CD1c-positive myeloid dendritic cell (primary cell): ENCODE results near the gene LRRC14B.
A peak's percentile ranks its signal among the peaks of the same experiment; 100 is the strongest.
"Not testable (repeated sequence)": the region's sequence is repeated elsewhere in the genome, so short reads cannot be mapped to it uniquely, and the experiment has no call there.

Experiments
- DNase-seq: peaks from one replicate; pipeline ENCODE4 v3.0.0-alpha.2; 2016; ENCODE audit errors: extremely low spot score

LRRC14B gene

DNA sequence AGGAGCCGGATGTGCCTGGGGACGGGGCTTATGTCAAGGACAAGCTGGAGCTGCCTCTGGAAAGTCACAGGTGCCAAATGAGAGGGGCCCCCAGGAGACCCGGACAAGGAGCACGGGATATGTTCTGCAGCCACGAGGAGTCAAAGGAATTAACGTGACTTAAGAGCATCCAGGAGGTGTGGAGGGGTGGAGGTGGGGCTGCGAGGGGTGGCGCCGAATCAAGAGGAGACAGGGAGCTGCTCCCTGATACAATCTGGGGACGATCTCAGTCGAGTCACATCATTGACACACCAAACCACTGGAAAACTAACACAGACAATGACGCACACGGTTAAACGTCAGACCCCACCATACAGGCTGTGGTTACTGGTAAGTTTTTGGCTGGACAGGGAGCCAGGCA is 16.3 kb downstream of the LRRC14B start:
- no peak for DNase-seq

DNA sequence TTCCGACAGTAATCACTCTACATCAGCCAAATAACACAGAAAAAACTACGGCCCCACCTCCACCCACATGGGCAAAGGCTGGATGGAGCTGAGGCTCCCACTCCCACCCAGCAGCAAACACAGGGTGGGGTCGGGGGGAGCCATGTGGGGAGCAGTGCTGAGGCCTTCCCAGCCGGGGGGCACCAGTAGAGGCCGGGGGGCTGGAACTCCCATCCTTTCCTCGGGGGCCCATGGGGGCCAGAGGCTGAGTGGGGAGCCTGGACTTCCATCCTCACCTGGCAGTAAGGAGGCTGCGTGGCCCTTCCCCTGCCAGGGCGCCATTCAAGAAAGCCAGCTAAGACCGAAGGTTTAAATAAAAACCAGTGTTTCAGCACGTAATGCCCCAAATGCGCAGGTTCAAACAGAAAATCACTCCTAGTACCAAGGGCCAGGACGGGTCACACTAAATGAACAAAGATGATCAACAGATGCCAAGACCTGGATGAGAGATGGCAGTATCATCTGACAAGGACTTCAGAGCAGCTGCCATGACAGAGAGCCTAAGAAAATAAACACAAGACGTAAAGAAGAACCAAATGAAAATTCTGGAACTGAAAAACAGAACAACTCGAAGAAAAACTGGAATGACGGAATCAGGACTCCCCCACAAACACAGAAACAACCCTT is 17.3 kb downstream of the LRRC14B start:
- peak; percentile 59 for DNase-seq

- DNase-seq: no peak
Measured at GRCh38 chr5:213803-214395, 22.6 kb downstream of the LRRC14B start.

GRCh38 chr5:215256-215655 is 24.0 kb downstream of the LRRC14B start:
- DNase-seq: not testable (repeated sequence)

DNA sequence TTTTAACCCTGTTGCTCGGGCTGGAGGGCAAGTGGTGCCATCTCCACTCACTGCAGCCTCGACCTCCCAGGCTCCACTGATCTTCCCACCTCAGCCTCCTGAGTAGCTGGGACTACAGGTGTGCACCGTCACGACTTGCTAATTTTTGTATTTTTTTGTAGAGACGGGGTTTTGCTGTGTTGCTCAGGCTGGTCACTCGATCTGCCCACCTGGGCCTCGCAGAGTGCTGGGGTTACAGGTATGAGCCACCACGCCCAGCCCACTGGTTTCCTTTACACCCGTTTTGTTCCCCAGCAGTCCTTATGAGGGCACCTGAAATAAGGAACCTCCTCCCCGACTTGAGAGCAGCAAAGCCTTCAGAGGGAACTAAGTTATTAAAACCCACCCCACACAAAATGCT is 24.8 kb downstream of the LRRC14B start:
- DNase-seq: not testable (repeated sequence)

- DNase-seq: peak; percentile 98
Measured at GRCh38 chr5:217494-218456, 26.5 kb downstream of the LRRC14B start, which contains the start of the genes CCDC127 and SDHA. Gene CCDC127 (minus strand): TSS chr5:218153. CDS start chr5:216849, 1,304 bp downstream. Gene SDHA (plus strand): TSS chr5:218320. CDS start chr5:218356, 36 bp downstream.

GRCh38 chr5:218457-219291 is 27.4 kb downstream of the LRRC14B start:
- DNase-seq: peak; percentile 40

DNA sequence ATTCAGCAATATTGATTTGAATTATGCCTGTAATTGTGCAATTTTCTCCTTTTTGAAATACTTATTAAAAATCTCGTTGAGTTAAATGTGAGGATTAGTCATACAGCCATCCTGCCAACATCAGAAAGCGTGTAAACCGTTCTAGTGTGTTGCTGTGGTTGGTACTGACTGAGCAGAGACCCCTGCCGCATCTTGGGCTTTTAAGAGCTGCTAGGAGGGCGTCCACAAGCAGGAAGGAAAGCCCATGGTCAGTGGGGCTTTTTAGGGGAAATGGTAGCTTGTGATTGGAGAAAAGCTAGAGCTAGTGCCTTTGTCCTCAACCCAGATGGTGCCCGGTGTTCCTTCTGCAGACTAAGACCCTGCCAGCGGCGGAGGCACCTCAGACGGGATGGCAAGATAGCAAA is 28.2 kb downstream of the LRRC14B start:
- peak; percentile 19 for DNase-seq

GRCh38 chr5:219991-220390 is 28.7 kb downstream of the LRRC14B start:
- DNase-seq: peak; percentile 3

DNA sequence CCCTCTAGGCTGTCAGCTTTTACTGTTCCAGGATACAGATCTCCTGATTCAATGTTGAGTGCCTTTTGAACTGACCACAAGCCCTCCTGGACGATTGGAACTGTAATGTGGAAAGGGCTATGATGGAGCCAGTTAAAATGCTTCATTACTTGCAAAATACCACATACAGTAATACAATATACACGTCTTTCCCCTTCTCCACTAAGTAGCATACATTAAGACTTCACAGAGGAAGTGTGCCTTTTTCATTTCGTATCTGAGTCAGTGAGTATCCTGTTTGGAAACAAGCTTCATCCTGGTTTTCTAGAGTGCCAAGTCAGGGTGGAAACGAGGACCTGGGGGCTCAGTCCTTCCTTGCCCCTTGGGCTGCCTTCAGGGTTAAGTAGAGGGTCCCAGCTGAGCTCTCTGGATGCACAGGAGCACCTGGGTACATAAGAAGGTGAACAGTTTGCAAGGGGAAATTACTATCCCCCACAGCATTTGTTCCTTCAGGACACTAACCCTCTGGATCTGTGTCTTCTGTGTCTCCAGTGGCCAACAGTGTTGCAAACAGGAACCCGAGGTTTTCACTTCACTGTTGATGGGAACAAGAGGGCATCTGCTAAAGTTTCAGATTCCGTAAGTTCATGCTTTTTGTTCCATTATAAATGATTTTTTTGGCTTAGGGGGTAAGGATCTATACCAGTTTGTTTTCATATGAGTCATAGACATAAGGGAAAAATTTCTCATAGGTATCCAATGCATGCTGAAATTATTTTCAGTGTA is 31.8 kb downstream of the LRRC14B start:
- peak; percentile 47 for DNase-seq

GRCh38 chr5:223791-224190 is 32.5 kb downstream of the LRRC14B start:
- no peak for DNase-seq

- DNase-seq: no peak
Measured at GRCh38 chr5:225334-225733, 34.0 kb downstream of the LRRC14B start.

DNA sequence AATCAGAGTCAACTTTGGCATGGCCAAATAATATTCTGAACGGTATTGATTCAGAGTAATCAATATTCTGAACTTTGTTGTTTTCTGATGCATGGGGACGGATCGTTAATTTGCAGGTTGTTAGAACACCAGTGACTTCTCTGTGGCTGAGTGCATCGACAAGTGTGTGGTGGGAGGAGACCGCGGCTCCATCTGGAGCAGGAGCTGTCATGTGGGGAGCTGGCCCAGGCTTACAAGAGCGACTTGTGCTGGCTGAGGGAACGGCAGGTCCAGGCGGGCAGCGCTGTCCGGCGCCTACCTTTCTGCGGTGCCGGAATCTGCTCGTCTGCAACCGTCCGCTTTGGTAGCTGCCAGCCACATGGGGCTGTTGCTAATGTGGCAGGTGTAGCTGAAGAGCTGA is 36.1 kb downstream of the LRRC14B start:
- not testable (repeated sequence) for DNase-seq

- no peak for DNase-seq
Measured at GRCh38 chr5:228886-229285, 37.6 kb downstream of the LRRC14B start.

GRCh38 chr5:230711-231110 is 39.4 kb downstream of the LRRC14B start:
- no peak for DNase-seq

DNA sequence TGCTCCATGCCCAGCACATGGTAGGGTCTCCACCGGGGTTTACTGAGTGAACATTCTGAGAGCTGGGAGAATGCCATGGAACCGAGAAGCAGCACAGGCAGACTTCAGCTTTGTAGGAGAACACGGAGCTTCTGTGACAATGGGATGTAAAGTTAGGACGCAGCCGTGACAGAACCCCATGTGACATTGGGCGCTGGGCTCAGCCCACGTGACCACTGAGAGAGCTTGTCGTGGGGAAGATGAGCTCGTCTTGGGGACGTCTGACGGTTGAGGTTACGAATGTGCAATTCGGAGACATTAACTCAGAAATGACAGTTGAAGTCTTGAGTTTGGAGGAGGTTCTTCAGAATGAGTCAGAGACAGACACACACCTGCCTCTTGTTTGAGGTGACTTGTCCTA is 40.4 kb downstream of the LRRC14B start:
- DNase-seq: no peak

- DNase-seq: not testable (repeated sequence)
Measured at GRCh38 chr5:233426-233825, 42.1 kb downstream of the LRRC14B start.

DNA sequence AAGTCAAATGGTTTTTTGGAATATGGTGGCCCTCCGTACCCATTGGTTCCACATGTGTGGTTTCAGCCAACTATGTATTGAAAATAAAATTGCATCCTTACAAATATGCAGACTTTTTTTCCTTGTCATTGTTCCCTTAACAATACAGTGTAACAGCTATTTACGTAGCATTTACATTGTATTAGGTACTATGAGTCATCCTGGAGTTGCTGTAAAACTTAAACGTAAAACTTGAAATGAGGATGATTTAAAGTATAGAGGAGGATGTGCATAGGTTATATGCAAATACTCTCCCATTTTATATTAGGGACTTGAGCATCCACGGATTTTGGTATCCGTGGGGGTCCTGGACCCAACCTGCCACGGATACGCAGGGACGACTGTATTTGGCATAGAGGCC is 43.2 kb downstream of the LRRC14B start:
- DNase-seq: no peak

GRCh38 chr5:235527-235926 is 44.2 kb downstream of the LRRC14B start:
- DNase-seq: not testable (repeated sequence)

DNA sequence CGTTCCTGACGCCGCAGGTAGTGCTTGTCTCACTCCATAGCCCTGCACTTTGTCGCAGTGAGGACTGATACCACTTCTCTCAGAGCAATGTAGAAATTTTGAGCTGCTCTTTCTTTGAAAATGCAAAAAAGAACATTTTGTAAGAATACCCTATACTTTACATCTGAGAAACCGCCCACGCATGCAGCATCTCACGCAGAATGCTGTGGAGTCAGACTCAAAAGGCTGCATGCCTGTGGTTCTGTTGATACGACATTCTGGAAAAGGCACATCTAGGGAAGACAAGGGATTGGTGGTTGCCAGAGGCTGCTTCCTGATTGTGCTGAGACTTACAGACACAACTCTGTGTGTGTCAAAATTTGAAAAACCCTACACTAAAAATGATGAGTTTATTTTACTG is 46.6 kb downstream of the LRRC14B start:
- not testable (repeated sequence) for DNase-seq

GRCh38 chr5:240550-240949 is 49.3 kb downstream of the LRRC14B start:
- DNase-seq: not testable (repeated sequence)
